ENCODE measurements around the gene TENM4. TPM values are rescaled to one million over a fixed set of nuclear protein-coding genes. Genes with fewer than 3 reads are reported as not detected.

TENM4 gene
- total and polyA plus RNA-seq, 2 of the 8 experiments (the other 6 are each of a cell fraction or from before 2014, with no cell fraction given), result 3.5 to 7.2 TPM

- no peaks in the 10 kb centered on the region for H4K20me1 ChIP-seq (replicated peaks in 1 of 2; ENCODE audit: control insufficient read depth in 1 of 2, insufficient read depth in 2 of 2, low read length in 2 of 2)
- H3K23me2 ChIP-seq (ENCODE audit: low read depth, low read length), result no peaks in the 10 kb centered on the region
- ChIA-PET CTCF (ENCODE audit: partially characterized antibody) (interaction anchor here (0.6 to 6.6 kb wide), 64 partner anchors 9 to 1628 kb away, joined by 3 to 85 read pairs (median 4); no protein-coding TSS in a partner anchor), POLR2A (ENCODE audit: partially characterized antibody) (interaction anchor here (0.6 to 1.0 kb wide), 2 partner anchors 11 to 579 kb away, joined by 3 to 6 read pairs; no protein-coding TSS in a partner anchor)
- no peak overlapping the region for H2BK5ac ChIP-seq (ENCODE audit: low read depth, low read length)
- no peak overlapping the region for H4K5ac ChIP-seq (ENCODE audit: insufficient read length, low read depth, low read length)
- no peak overlapping the region for H2AFZ ChIP-seq (ENCODE audit: low read length)
- no peak overlapping the region for H4K8ac ChIP-seq (ENCODE audit: extremely low read depth, insufficient read depth, low read length)
- H3K4me1 ChIP-seq (replicated peaks in 1 of 4; ENCODE audit: control insufficient read depth in 3 of 4, insufficient read depth in 4 of 4, low read length in 3 of 4), result no peaks in the 10 kb centered on the region
- no peak overlapping the region for H3K23ac ChIP-seq (ENCODE audit: insufficient read length)
- no peak overlapping the region for H3K27ac ChIP-seq (ENCODE audit: low read depth, low read length)
- no peak overlapping the region for H3K4me3 ChIP-seq (ENCODE audit: extremely low read depth in 1 of 4, insufficient read depth in 2 of 4, low read depth in 3 of 4, low read length in 4 of 4)
- FAIRE-seq (peak; percentile 69), DNase-seq (ENCODE audit: low read depth in 1 of 2, low spot score in 2 of 2) (peak in 1 of 2 experiments; percentile 57)
- WGBS, 2 experiments (ENCODE audit: extremely low coverage in 1 of 2, insufficient coverage in 1 of 2, insufficient read length in 1 of 2, insufficient replicate concordance in 2 of 2, low coverage in 1 of 2, low lambda C conversion rate in 2 of 2, missing lambda C conversion rate in 1 of 2), result 45% methylated on average over 9 of the region's 9 CpGs; no CpG with 5 or more reads in 1 of the 2 experiments
- H3K4me2 ChIP-seq (ENCODE audit: insufficient read depth in 1 of 2, low read depth in 2 of 2, low read length in 2 of 2), result no peak overlapping the region
- no peak overlapping the region for H2BK120ac ChIP-seq (replicated peaks; ENCODE audit: low read depth, low read length)
- H3K56ac ChIP-seq (replicated peaks; ENCODE audit: insufficient read length, low read depth, low read length), result no peak overlapping the region
- H3K27me3 ChIP-seq (replicated peaks in 1 of 4; ENCODE audit: control insufficient read depth in 3 of 4, extremely low read depth in 1 of 4, insufficient read depth in 3 of 4, low read length in 3 of 4), result no peaks in the 10 kb centered on the region
- no peak overlapping the region for H3K9ac ChIP-seq (replicated peaks in 1 of 4; ENCODE audit: extremely low read depth in 1 of 4, low read depth in 3 of 4, low read length in 3 of 4)
- no peak overlapping the region for H4K91ac ChIP-seq (replicated peaks; ENCODE audit: insufficient read length, low read length)
- H3K36me3 ChIP-seq (ENCODE audit: control insufficient read depth in 2 of 4, insufficient read depth in 4 of 4, low read length in 3 of 4), result no peaks in the 10 kb centered on the region
- H2BK15ac ChIP-seq (ENCODE audit: low read length), result no peak overlapping the region
- H2BK12ac ChIP-seq (ENCODE audit: low read depth, low read length), result no peak overlapping the region
- H3K79me2 ChIP-seq (ENCODE audit: control insufficient read depth in 1 of 2, insufficient read depth in 2 of 2, low read length in 2 of 2), result no peaks in the 10 kb centered on the region
- no peaks in the 10 kb centered on the region for H3K79me1 ChIP-seq (ENCODE audit: low read depth, low read length)
- no peaks in the 10 kb centered on the region for H3K9me3 ChIP-seq (ENCODE audit: insufficient read depth in 2 of 2, low read depth in 1 of 2, low read length in 1 of 2)
- H2AK5ac ChIP-seq (ENCODE audit: low read depth, low read length), result no peak overlapping the region
- H2BK20ac ChIP-seq (ENCODE audit: low read length), result no peak overlapping the region
- H3K4ac ChIP-seq (replicated peaks; ENCODE audit: insufficient read length, low read depth, low read length), result no peak overlapping the region
- no peak overlapping the region for H3K14ac ChIP-seq (ENCODE audit: insufficient read length)
- no peak overlapping the region for H3K18ac ChIP-seq (ENCODE audit: extremely low read depth, low read length)
- TF ChIP-seq SRF (IDR thresholded peaks at IDR 0.05; ENCODE audit: low read depth, low read length), result no peak
- no peak for TF ChIP-seq NANOG (IDR thresholded peaks at IDR 0.05; ENCODE audit: insufficient read depth, low read depth, low read length, poor library complexity, severe bottlenecking)
- 0 out of 2 replicates have a peak, but pooled peaks have one; percentile 29 for TF ChIP-seq SP1 (IDR thresholded peaks at IDR 0.05; ENCODE audit: low read depth, low read length)
- no peak for TF ChIP-seq SP2 (IDR thresholded peaks at IDR 0.05; ENCODE audit: low read length)
- TF ChIP-seq TBP (IDR thresholded peaks at IDR 0.05; ENCODE audit: low read depth, low read length), result no peak
- peak; percentile 88 to 90 for TF ChIP-seq RAD21 (IDR thresholded peaks at IDR 0.05 in 1 of 2, conservative IDR thresholded peaks at IDR 0.05 in 1 of 2; ENCODE audit: low read depth in 2 of 2, low read length in 2 of 2)
These were observed 340.5 kb downstream of the TENM4 start for GRCh38 chr11:79100093-79100910.
